ENCODE results near the gene EPN1. TPM values are rescaled to one million over a fixed set of nuclear protein-coding genes. Genes with fewer than 3 reads are reported as not detected.

EPN1 gene
- total RNA-seq, result 40.3 and 41.8 TPM in 2 replicates

GRCh38 chr19:55674841-55675660 is at the start of gene EPN1:
TSS of gene EPN1 (plus strand) at chr19:55675226. CDS start at chr19:55678628, 3,402 bp downstream.
- no peaks in the 10 kb centered on the region for H3K27me3 Mint-ChIP-seq (ENCODE audit: low read depth)
- peak within 1 kb of the TSS; percentile 100 for H3K4me3 Mint-ChIP-seq (ENCODE audit: low read depth)
- peak; percentile 95 for DNase-seq (ENCODE audit: low spot score)
- intact Hi-C loops (cut with micrococcal nuclease), result loop anchor here (1.0 to 5.0 kb wide), 2 partner anchors 20 to 33 kb away; partner anchors contain the start of genes U2AF2, ZNF580 and ZNF581
- H3K36me3 Mint-ChIP-seq (ENCODE audit: low read depth), result peaks cover 71% of the 10 kb centered on the region
- no peaks in the 10 kb centered on the region for H3K9me3 Mint-ChIP-seq
- H3K4me1 Mint-ChIP-seq (ENCODE audit: low read depth), result peaks cover 37% of the 10 kb centered on the region
- H3K27ac Mint-ChIP-seq, result peak within 1 kb of the TSS; percentile 97

GRCh38 chr19:55626350-55626749 is 48.7 kb upstream of the EPN1 start:
- Mint-ChIP-seq H3K4me3 (ENCODE audit: low read depth) (peak overlapping the region; percentile 57), H3K36me3 (ENCODE audit: low read depth) (peaks cover 5% of the 10 kb centered on the region), H3K27ac (no peak overlapping the region), H3K27me3 (ENCODE audit: low read depth) (peaks cover 6% of the 10 kb centered on the region), H3K9me3 (no peaks in the 10 kb centered on the region), H3K4me1 (ENCODE audit: low read depth) (peaks cover 28% of the 10 kb centered on the region)
- peak; percentile 61 for DNase-seq (ENCODE audit: low spot score)
- intact Hi-C loops (cut with micrococcal nuclease), result loop anchor here (5.0 to 10.0 kb wide), 2 partner anchors 39 to 512 kb away; partner anchors contain the start of gene PPP1R12C

DNA sequence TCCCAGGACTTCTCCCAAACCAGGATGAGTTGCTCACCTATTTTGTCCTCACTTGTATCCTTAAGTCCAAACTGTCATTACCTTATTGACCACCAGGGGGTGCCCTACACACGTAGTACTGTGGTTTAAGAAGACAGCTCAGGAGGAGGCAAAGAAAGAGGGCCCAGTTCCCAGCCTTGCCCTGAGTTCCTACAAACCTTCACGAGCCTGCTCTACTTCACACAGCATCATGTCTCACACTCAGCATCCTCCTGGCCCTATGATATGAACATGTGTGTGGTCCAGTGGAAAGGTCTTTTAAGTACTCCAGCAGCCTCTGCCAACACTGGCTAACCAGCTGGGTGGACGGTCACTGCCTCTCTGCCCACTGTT is 42.6 kb upstream of the EPN1 start:
- peak overlapping the region; percentile 30 for H3K27ac Mint-ChIP-seq
- peaks cover 4% of the 10 kb centered on the region for H3K27me3 Mint-ChIP-seq (ENCODE audit: low read depth)
- H3K4me1 Mint-ChIP-seq (ENCODE audit: low read depth), result peaks cover 33% of the 10 kb centered on the region
- peak; percentile 74 for DNase-seq (ENCODE audit: low spot score)
- H3K4me3 Mint-ChIP-seq (ENCODE audit: low read depth), result no peak overlapping the region
- intact Hi-C loops (cut with micrococcal nuclease), result loop anchor here (1.0 to 5.0 kb wide), 3 partner anchors 21 to 175 kb away; partner anchors contain the start of genes C19orf85 and ISOC2
- peaks cover 21% of the 10 kb centered on the region for H3K36me3 Mint-ChIP-seq (ENCODE audit: low read depth)
- H3K9me3 Mint-ChIP-seq, result no peaks in the 10 kb centered on the region

GRCh38 chr19:55633861-55634260 is 41.2 kb upstream of the EPN1 start:
- no peaks in the 10 kb centered on the region for H3K9me3 Mint-ChIP-seq
- peaks cover 29% of the 10 kb centered on the region for H3K36me3 Mint-ChIP-seq (ENCODE audit: low read depth)
- H3K27me3 Mint-ChIP-seq (ENCODE audit: low read depth), result no peaks in the 10 kb centered on the region
- DNase-seq (ENCODE audit: low spot score), result no peak
- no peak overlapping the region for H3K4me3 Mint-ChIP-seq (ENCODE audit: low read depth)
- peaks cover 40% of the 10 kb centered on the region for H3K4me1 Mint-ChIP-seq (ENCODE audit: low read depth)
- intact Hi-C loops (cut with micrococcal nuclease), result loop anchor here (5.0 kb wide), 2 partner anchors 172 to 173 kb away; partner anchors contain the start of genes C19orf85 and ISOC2
- H3K27ac Mint-ChIP-seq, result no peak overlapping the region

DNA sequence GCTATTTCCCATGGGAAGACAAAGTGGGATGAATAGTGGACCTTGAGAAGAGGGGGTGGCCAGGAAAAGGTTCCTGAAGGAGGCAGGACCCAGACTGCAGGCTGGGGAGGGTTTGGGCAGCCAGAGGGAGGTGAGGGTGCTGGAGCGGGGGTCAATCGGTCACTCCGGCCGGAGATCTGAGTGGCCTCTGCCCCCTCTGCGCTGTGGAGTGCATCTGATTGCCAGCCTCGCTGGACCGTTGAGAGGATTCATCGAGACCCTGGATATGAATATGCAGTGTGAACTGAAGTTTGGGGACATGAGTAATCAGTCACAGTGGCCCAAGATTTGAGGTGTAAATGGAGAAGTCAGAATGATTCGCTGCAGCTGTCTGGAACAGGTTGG is 39.7 kb upstream of the EPN1 start:
- no peaks in the 10 kb centered on the region for H3K27me3 Mint-ChIP-seq (ENCODE audit: low read depth)
- H3K9me3 Mint-ChIP-seq, result no peaks in the 10 kb centered on the region
- peaks cover 39% of the 10 kb centered on the region for H3K36me3 Mint-ChIP-seq (ENCODE audit: low read depth)
- intact Hi-C loops (cut with micrococcal nuclease), result loop anchor here (1.0 kb wide), 1 partner anchor 8 kb away; the partner anchor contains the start of gene ZNF581
- DNase-seq (ENCODE audit: low spot score), result no peak
- H3K4me1 Mint-ChIP-seq (ENCODE audit: low read depth), result peaks cover 44% of the 10 kb centered on the region
- H3K27ac Mint-ChIP-seq, result peak overlapping the region; percentile 100
- peak overlapping the region; percentile 99 for H3K4me3 Mint-ChIP-seq (ENCODE audit: low read depth)

DNA sequence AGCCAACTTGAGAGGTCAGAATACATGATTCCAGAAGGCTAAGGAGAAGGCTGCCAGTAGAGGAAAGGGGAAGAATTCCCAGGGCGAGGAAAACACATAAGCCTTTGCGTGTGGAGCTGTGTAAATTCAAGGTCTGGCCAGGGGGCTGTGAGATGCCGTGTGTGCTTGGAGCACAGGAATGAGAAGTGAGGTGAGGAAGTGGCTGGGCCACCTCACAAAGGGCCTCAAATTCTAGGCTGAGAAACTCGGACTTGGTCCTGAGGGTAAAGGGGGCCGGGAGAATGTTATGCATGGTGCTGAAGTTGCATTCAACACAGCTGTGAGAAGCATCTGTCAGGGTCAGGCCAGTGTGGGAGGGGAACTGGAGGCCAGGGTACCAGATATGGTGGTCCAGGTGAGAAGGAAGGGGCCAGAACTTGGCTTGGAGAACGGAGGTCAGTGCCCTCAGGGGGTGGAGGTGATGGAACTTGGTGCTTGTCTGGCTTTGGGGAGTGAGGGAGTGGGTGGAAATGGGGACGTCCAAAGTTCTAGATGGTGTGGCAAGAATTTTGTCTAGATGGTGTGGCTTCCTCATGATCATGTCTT is 39.1 kb upstream of the EPN1 start:
- peaks cover 47% of the 10 kb centered on the region for H3K4me1 Mint-ChIP-seq (ENCODE audit: low read depth)
- no peaks in the 10 kb centered on the region for H3K27me3 Mint-ChIP-seq (ENCODE audit: low read depth)
- H3K9me3 Mint-ChIP-seq, result no peaks in the 10 kb centered on the region
- H3K36me3 Mint-ChIP-seq (ENCODE audit: low read depth), result peaks cover 42% of the 10 kb centered on the region
- H3K27ac Mint-ChIP-seq, result peak overlapping the region; percentile 100
- DNase-seq (ENCODE audit: low spot score), result no peak
- intact Hi-C loops (cut with micrococcal nuclease), result loop anchor here (1.0 kb wide), 1 partner anchor 7 kb away; the partner anchor contains the start of gene ZNF581
- peak overlapping the region; percentile 99 for H3K4me3 Mint-ChIP-seq (ENCODE audit: low read depth)

DNA sequence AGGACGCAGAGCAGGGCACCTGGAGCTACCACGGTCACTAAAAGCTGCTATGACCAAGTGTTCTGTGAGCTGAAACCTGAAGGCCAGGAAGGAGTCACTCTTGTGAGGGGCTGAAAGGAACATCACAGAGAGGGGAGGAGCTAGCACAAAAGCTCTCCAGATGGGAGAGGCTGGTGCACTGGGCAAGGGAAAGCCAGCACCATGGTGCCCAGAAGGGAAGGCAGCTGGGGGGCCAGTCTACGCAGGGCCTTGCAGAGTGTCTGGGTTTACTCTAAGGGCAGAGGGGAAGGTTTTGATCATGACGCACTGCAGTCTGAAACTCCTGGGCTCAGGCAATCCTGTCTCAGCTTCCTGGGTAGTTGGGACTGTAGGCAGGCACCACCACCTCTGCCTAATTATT is 38.3 kb upstream of the EPN1 start:
- H3K4me1 Mint-ChIP-seq (ENCODE audit: low read depth), result peaks cover 45% of the 10 kb centered on the region
- no peaks in the 10 kb centered on the region for H3K27me3 Mint-ChIP-seq (ENCODE audit: low read depth)
- H3K27ac Mint-ChIP-seq, result peak overlapping the region; percentile 100
- H3K4me3 Mint-ChIP-seq (ENCODE audit: low read depth), result peak overlapping the region; percentile 99
- peaks cover 46% of the 10 kb centered on the region for H3K36me3 Mint-ChIP-seq (ENCODE audit: low read depth)
- no peaks in the 10 kb centered on the region for H3K9me3 Mint-ChIP-seq
- DNase-seq (ENCODE audit: low spot score), result no peak
- intact Hi-C loops (cut with micrococcal nuclease), result no loop called here

DNA sequence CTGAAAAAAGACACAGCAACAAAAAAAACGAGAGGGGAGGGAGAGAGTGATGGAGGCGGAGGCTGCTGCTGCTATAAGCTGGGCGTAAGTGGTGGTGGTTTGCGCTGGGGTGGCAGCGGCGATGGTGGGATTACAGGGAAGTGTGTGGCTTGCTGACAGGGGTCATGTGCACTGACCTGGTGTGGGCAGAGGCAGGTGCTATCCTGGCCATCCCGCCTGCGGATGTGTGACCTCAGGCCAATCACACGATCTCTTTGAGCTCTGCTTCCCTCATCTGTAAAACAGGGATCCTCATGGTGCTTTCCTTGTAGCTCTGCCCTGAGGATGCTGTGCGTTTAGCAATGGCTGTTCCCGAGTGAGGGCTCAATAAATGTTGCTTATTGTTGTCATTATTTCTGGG is 37.5 kb upstream of the EPN1 start:
- Mint-ChIP-seq H3K27me3 (ENCODE audit: low read depth) (no peaks in the 10 kb centered on the region), H3K27ac (peak overlapping the region; percentile 60), H3K9me3 (no peaks in the 10 kb centered on the region), H3K4me3 (ENCODE audit: low read depth) (peak overlapping the region; percentile 99), H3K4me1 (ENCODE audit: low read depth) (peaks cover 41% of the 10 kb centered on the region), H3K36me3 (ENCODE audit: low read depth) (peaks cover 51% of the 10 kb centered on the region)
- no peak for DNase-seq (ENCODE audit: low spot score)
- intact Hi-C loops (cut with micrococcal nuclease), result no loop called here

DNA sequence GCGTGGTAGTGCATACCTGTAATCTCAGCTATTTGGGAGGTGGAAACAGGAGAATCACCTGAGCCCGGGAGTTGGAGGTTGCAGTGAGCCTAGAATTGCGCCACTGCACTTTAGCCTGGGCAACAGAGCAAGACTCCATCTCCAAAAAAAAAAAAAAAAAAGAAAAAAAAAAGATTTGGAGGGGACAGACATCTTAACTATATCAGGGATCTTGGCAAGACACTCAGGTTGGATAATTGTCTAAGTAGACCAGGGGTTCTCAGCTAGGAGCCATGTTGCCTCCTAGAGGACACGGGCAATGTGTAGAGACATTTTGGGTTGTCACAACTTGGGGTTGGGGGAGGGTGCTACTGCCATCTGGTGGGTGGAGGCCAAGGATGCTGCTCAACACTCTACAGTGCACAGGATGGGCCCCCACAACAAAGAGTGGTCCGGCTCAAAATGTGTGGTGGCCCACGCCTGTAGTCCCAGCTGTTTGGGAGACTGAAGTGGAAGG is 36.1 kb upstream of the EPN1 start:
- peaks cover 60% of the 10 kb centered on the region for H3K36me3 Mint-ChIP-seq (ENCODE audit: low read depth)
- intact Hi-C loops (cut with micrococcal nuclease), result no loop called here
- peak overlapping the region; percentile 60 for H3K4me3 Mint-ChIP-seq (ENCODE audit: low read depth)
- H3K4me1 Mint-ChIP-seq (ENCODE audit: low read depth), result peaks cover 47% of the 10 kb centered on the region
- no peaks in the 10 kb centered on the region for H3K9me3 Mint-ChIP-seq
- H3K27me3 Mint-ChIP-seq (ENCODE audit: low read depth), result no peaks in the 10 kb centered on the region
- DNase-seq (ENCODE audit: low spot score), result peak; percentile 54
- H3K27ac Mint-ChIP-seq, result peak overlapping the region; percentile 77

- peak overlapping the region; percentile 84 for H3K27ac Mint-ChIP-seq
- no peaks in the 10 kb centered on the region for H3K9me3 Mint-ChIP-seq
- H3K36me3 Mint-ChIP-seq (ENCODE audit: low read depth), result peaks cover 66% of the 10 kb centered on the region
- intact Hi-C loops (cut with micrococcal nuclease), result loop anchor here (5.0 to 10.0 kb wide), 3 partner anchors 37 to 385 kb away; partner anchors contain the start of genes EPN1, PPP6R1 and RPL28
- peak overlapping the region; percentile 78 for H3K4me3 Mint-ChIP-seq (ENCODE audit: low read depth)
- no peaks in the 10 kb centered on the region for H3K27me3 Mint-ChIP-seq (ENCODE audit: low read depth)
- peak; percentile 63 for DNase-seq (ENCODE audit: low spot score)
- peaks cover 45% of the 10 kb centered on the region for H3K4me1 Mint-ChIP-seq (ENCODE audit: low read depth)
These were observed 34.9 kb upstream of the EPN1 start for GRCh38 chr19:55640043-55640576.

- Mint-ChIP-seq H3K4me3 (ENCODE audit: low read depth) (peak within 1 kb of the TSS; percentile 99), H3K9me3 (no peaks in the 10 kb centered on the region), H3K36me3 (ENCODE audit: low read depth) (peaks cover 67% of the 10 kb centered on the region), H3K27me3 (ENCODE audit: low read depth) (no peaks in the 10 kb centered on the region), H3K4me1 (ENCODE audit: low read depth) (peaks cover 46% of the 10 kb centered on the region), H3K27ac (peak within 1 kb of the TSS; percentile 95)
- intact Hi-C loops (cut with micrococcal nuclease), result loop anchor here (5.0 to 10.0 kb wide), 3 partner anchors 36 to 386 kb away; partner anchors contain the start of genes EPN1, PPP6R1 and RPL28
- DNase-seq (ENCODE audit: low spot score), result peak; percentile 51
These were observed 34.2 kb upstream of the EPN1 start, which contains the start of gene ZNF580 for GRCh38 chr19:55640577-55641425. TSS of gene ZNF580 (plus strand) at chr19:55641002. CDS start at chr19:55642509, 1,507 bp downstream.

All from activated T-helper 2 cell treated with anti-CD3 and anti-CD28 coated beads, Interferon-gamma antibody, Interleukin-2, Interleukin-4, amounts not matched to agents 10 μg/mL and 5 μg/mL and 100 μg/mL, durations not matched to agents 14 hours and 24 hours and 36 hours (primary cell).